Testis (tissue), 2 donors: ENCODE measurements around the gene MGLL.

Source experiments
- POLR2A ChIP-seq: fragments of 450-650 bp; IDR thresholded peaks from one replicate; pipeline ENCODE4 v1.6.1; 2017; ENCODE audit warnings: antibody characterized with exemption, mild to moderate bottlenecking, moderate library complexity
- TF ChIP-seq, protein P1 (sequence below), 3 experiments: fragments of 450-650 bp in 2 of 3; fragments of 200-600 bp in 1 of 3; sonication (generic) in 1 of 3; IDR thresholded peaks; one replicate each; pipeline ENCODE4 v1.5.1; 2016 to 2019; ENCODE audit warnings: antibody characterized with exemption in 3 of 3, mild to moderate bottlenecking in 2 of 3, moderate library complexity in 1 of 3

DNA sequence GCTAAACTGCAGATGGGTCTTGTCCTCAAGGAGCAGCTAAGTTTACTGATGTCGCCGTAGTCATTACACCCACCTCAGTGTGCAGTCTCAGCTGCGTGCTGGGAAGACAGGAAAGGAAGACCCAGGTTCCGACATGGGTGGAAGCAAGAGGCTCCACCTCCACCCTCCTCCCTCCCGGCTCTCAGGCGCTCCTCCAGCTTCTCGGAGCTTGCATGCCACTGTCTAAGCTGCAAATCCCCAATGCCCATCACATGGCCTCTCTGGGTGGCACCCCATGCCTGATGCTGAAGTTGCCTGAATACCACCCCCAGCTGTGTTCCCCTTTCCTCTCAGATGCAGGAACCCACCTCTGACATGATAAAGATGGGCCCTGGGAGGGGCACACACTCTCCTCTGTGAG lies 58.5 kb downstream of the MGLL start:
- TF ChIP-seq, protein P1, sequence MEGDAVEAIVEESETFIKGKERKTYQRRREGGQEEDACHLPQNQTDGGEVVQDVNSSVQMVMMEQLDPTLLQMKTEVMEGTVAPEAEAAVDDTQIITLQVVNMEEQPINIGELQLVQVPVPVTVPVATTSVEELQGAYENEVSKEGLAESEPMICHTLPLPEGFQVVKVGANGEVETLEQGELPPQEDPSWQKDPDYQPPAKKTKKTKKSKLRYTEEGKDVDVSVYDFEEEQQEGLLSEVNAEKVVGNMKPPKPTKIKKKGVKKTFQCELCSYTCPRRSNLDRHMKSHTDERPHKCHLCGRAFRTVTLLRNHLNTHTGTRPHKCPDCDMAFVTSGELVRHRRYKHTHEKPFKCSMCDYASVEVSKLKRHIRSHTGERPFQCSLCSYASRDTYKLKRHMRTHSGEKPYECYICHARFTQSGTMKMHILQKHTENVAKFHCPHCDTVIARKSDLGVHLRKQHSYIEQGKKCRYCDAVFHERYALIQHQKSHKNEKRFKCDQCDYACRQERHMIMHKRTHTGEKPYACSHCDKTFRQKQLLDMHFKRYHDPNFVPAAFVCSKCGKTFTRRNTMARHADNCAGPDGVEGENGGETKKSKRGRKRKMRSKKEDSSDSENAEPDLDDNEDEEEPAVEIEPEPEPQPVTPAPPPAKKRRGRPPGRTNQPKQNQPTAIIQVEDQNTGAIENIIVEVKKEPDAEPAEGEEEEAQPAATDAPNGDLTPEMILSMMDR (IDR thresholded peaks at IDR 0.05): no peak
- TF ChIP-seq POLR2A: no peak
